Stimulated activated naive B cell treated with anti-CD40 and anti-IgM and Interleukin-4, amounts not matched to agents 10 μg/mL and 1 μg/mL and 100 μg/mL, for 72 hours (primary cell): ENCODE results near the gene VAT1L.
A peak's percentile ranks its signal among the peaks of the same experiment; 100 is the strongest.

Experiments used
- ATAC-seq, 2 donors: fragments of 150-1000 bp; cut with Tn5 transposase; replicated peaks; 2 replicates each; pipeline ENCODE4 v1.10.0; 2021; ENCODE audit warnings: moderate library complexity in 1 of 2
- DNase-seq: peaks from one replicate; pipeline ENCODE4 v3.0.0; 2021
- H3K27ac Mint-ChIP-seq: one replicate; pipeline ENCODE4 v1.8.0; 2022; ENCODE audit warnings: mild to moderate bottlenecking, mixed read lengths
- H3K27me3 Mint-ChIP-seq, 2 donors: one replicate each; pipeline ENCODE4 v1.8.0; 2022; ENCODE audit warnings: mixed read lengths in 2 of 2
- H3K36me3 Mint-ChIP-seq, 2 donors: one replicate each; pipeline ENCODE4 v1.8.0; 2022; ENCODE audit warnings: mixed read lengths in 2 of 2, mild to moderate bottlenecking in 1 of 2
- H3K4me1 Mint-ChIP-seq, 2 donors: one replicate each; pipeline ENCODE4 v1.8.0; 2022; ENCODE audit warnings: mixed read lengths in 2 of 2, mild to moderate bottlenecking in 1 of 2
- H3K4me3 Mint-ChIP-seq, 2 donors: one replicate each; pipeline ENCODE4 v1.8.0; 2022; ENCODE audit warnings: mild to moderate bottlenecking in 2 of 2, mixed read lengths in 2 of 2, moderate library complexity in 1 of 2
- H3K9me3 Mint-ChIP-seq, 2 donors: one replicate each; pipeline ENCODE4 v1.8.0; 2022; ENCODE audit warnings: mixed read lengths in 2 of 2, mild to moderate bottlenecking in 1 of 2

VAT1L gene

GRCh38 chr16:77882358-77882757, 94.0 kb downstream of the VAT1L start:
- H3K4me1 Mint-ChIP-seq: no peaks in the 10 kb centered on the region
- H3K9me3 Mint-ChIP-seq: no peaks in the 10 kb centered on the region
- DNase-seq (no peak), ATAC-seq (no peak)
- H3K27ac Mint-ChIP-seq: no peak overlapping the region
- H3K27me3 Mint-ChIP-seq: peaks cover 0 to 5% of the 10 kb centered on the region in 2 donors
- no peak overlapping the region for H3K4me3 Mint-ChIP-seq
- H3K36me3 Mint-ChIP-seq: no peaks in the 10 kb centered on the region

- no peaks in the 10 kb centered on the region for H3K36me3 Mint-ChIP-seq
- no peak overlapping the region for H3K27ac Mint-ChIP-seq
- H3K4me3 Mint-ChIP-seq: no peak overlapping the region
- H3K4me1 Mint-ChIP-seq: peaks cover 2 to 6% of the 10 kb centered on the region in 2 donors
- no peak for DNase-seq
- ATAC-seq: no peak
- peaks cover 0 to 10% of the 10 kb centered on the region in 2 donors for H3K27me3 Mint-ChIP-seq
- no peaks in the 10 kb centered on the region for H3K9me3 Mint-ChIP-seq
Measured at GRCh38 chr16:77885571-77886295, 97.4 kb downstream of the VAT1L start.

- Mint-ChIP-seq H3K27ac (no peak overlapping the region), H3K9me3 (no peaks in the 10 kb centered on the region), H3K4me3 (no peak overlapping the region), H3K36me3 (no peaks in the 10 kb centered on the region), H3K27me3 (peaks cover 0 to 6% of the 10 kb centered on the region in 2 donors), H3K4me1 (peaks cover 2 to 6% of the 10 kb centered on the region in 2 donors)
- DNase-seq (no peak), ATAC-seq (no peak)
Measured at GRCh38 chr16:77888871-77889270, 100.5 kb downstream of the VAT1L start.

GRCh38 chr16:77890075-77890474, 101.7 kb downstream of the VAT1L start:
- H3K27ac Mint-ChIP-seq: peak overlapping the region; percentile 62
- peaks cover 0 to 5% of the 10 kb centered on the region in 2 donors for H3K27me3 Mint-ChIP-seq
- H3K4me3 Mint-ChIP-seq: no peak overlapping the region
- no peaks in the 10 kb centered on the region for H3K36me3 Mint-ChIP-seq
- peak; percentile 48 to 73 for ATAC-seq
- peaks cover 2 to 6% of the 10 kb centered on the region in 2 donors for H3K4me1 Mint-ChIP-seq
- no peaks in the 10 kb centered on the region for H3K9me3 Mint-ChIP-seq
- DNase-seq: no peak

- H3K9me3 Mint-ChIP-seq: no peaks in the 10 kb centered on the region
- H3K27me3 Mint-ChIP-seq: peaks cover 0 to 5% of the 10 kb centered on the region in 2 donors
- H3K36me3 Mint-ChIP-seq: no peaks in the 10 kb centered on the region
- DNase-seq (no peak), ATAC-seq (no peak)
- H3K4me1 Mint-ChIP-seq: peaks cover 2 to 6% of the 10 kb centered on the region in 2 donors
- H3K4me3 Mint-ChIP-seq: no peak overlapping the region
- H3K27ac Mint-ChIP-seq: no peak overlapping the region
Measured at GRCh38 chr16:77894162-77894561, 105.8 kb downstream of the VAT1L start.

- Mint-ChIP-seq H3K4me3 (no peak overlapping the region), H3K4me1 (no peaks in the 10 kb centered on the region), H3K27me3 (peaks cover 0 to 5% of the 10 kb centered on the region in 2 donors), H3K36me3 (no peaks in the 10 kb centered on the region), H3K9me3 (no peaks in the 10 kb centered on the region), H3K27ac (no peak overlapping the region)
- no peak for ATAC-seq
- no peak for DNase-seq
Measured at GRCh38 chr16:77895962-77896361, 107.6 kb downstream of the VAT1L start.

- Mint-ChIP-seq H3K4me3 (no peak overlapping the region), H3K9me3 (no peaks in the 10 kb centered on the region), H3K27ac (no peak overlapping the region), H3K36me3 (no peaks in the 10 kb centered on the region), H3K4me1 (no peaks in the 10 kb centered on the region), H3K27me3 (peaks cover 0 to 5% of the 10 kb centered on the region in 2 donors)
- ATAC-seq: no peak
- DNase-seq: no peak
Measured at GRCh38 chr16:77896415-77897128, 108.2 kb downstream of the VAT1L start.

- Mint-ChIP-seq H3K4me3 (no peak overlapping the region), H3K4me1 (no peaks in the 10 kb centered on the region), H3K27me3 (peaks cover 0 to 5% of the 10 kb centered on the region in 2 donors), H3K27ac (no peak overlapping the region), H3K9me3 (no peaks in the 10 kb centered on the region), H3K36me3 (no peaks in the 10 kb centered on the region)
- DNase-seq (no peak), ATAC-seq (no peak)
Measured at GRCh38 chr16:77897129-77897437, 108.7 kb downstream of the VAT1L start.

- no peaks in the 10 kb centered on the region for H3K4me1 Mint-ChIP-seq
- H3K9me3 Mint-ChIP-seq: no peaks in the 10 kb centered on the region
- H3K27me3 Mint-ChIP-seq: peaks cover 0 to 5% of the 10 kb centered on the region in 2 donors
- no peak overlapping the region for H3K27ac Mint-ChIP-seq
- no peaks in the 10 kb centered on the region for H3K36me3 Mint-ChIP-seq
- ATAC-seq (no peak), DNase-seq (no peak)
- no peak overlapping the region for H3K4me3 Mint-ChIP-seq
Measured at GRCh38 chr16:77897831-77898605, 109.7 kb downstream of the VAT1L start.

GRCh38 chr16:77898671-77899211, 110.4 kb downstream of the VAT1L start:
- DNase-seq: no peak
- H3K27ac Mint-ChIP-seq: no peak overlapping the region

GRCh38 chr16:77899416-77899815, 111.1 kb downstream of the VAT1L start:
- Mint-ChIP-seq H3K27ac (no peak overlapping the region), H3K9me3 (no peaks in the 10 kb centered on the region), H3K4me1 (no peaks in the 10 kb centered on the region), H3K27me3 (peaks cover 0 to 5% of the 10 kb centered on the region in 2 donors), H3K4me3 (no peak overlapping the region), H3K36me3 (no peaks in the 10 kb centered on the region)
- DNase-seq: no peak
- no peak for ATAC-seq

More at GRCh38 chr16:77898671-77899211, 110.4 kb downstream of the VAT1L start:
- Mint-ChIP-seq H3K36me3 (no peaks in the 10 kb centered on the region), H3K4me3 (no peak overlapping the region), H3K4me1 (no peaks in the 10 kb centered on the region), H3K27me3 (peaks cover 0 to 5% of the 10 kb centered on the region in 2 donors), H3K9me3 (no peaks in the 10 kb centered on the region)
- ATAC-seq: no peak

GRCh38 chr16:77905374-77905920, 117.1 kb downstream of the VAT1L start:
- no peak overlapping the region for H3K27ac Mint-ChIP-seq
- DNase-seq (no peak), ATAC-seq (no peak)
- no peaks in the 10 kb centered on the region for H3K9me3 Mint-ChIP-seq
- H3K27me3 Mint-ChIP-seq: no peaks in the 10 kb centered on the region
- H3K4me1 Mint-ChIP-seq: no peaks in the 10 kb centered on the region
- no peaks in the 10 kb centered on the region for H3K36me3 Mint-ChIP-seq
- no peak overlapping the region for H3K4me3 Mint-ChIP-seq

- ATAC-seq: no peak
- Mint-ChIP-seq H3K27me3 (no peaks in the 10 kb centered on the region), H3K4me1 (no peaks in the 10 kb centered on the region), H3K4me3 (no peak overlapping the region), H3K36me3 (no peaks in the 10 kb centered on the region), H3K27ac (no peak overlapping the region), H3K9me3 (peaks cover 0 to 2% of the 10 kb centered on the region in 2 donors)
- no peak for DNase-seq
Measured at GRCh38 chr16:77910021-77910420, 121.7 kb downstream of the VAT1L start.

GRCh38 chr16:77912617-77913016, 124.3 kb downstream of the VAT1L start:
- Mint-ChIP-seq H3K36me3 (no peaks in the 10 kb centered on the region), H3K27ac (no peak overlapping the region), H3K9me3 (peaks cover 0 to 2% of the 10 kb centered on the region in 2 donors), H3K27me3 (no peaks in the 10 kb centered on the region), H3K4me1 (no peaks in the 10 kb centered on the region), H3K4me3 (no peak overlapping the region)
- no peak for ATAC-seq
- DNase-seq: no peak
